ENCODE data around the gene HFE. TPM values are rescaled to one million over a fixed set of nuclear protein-coding genes. Genes with fewer than 3 reads are reported as not detected.

The HFE gene
- total and polyA plus RNA-seq, 2 of the 13 experiments (the other 11 are each of a cell fraction or from before 2014, with no cell fraction given) = 3.7 to 6.3 TPM

DNA sequence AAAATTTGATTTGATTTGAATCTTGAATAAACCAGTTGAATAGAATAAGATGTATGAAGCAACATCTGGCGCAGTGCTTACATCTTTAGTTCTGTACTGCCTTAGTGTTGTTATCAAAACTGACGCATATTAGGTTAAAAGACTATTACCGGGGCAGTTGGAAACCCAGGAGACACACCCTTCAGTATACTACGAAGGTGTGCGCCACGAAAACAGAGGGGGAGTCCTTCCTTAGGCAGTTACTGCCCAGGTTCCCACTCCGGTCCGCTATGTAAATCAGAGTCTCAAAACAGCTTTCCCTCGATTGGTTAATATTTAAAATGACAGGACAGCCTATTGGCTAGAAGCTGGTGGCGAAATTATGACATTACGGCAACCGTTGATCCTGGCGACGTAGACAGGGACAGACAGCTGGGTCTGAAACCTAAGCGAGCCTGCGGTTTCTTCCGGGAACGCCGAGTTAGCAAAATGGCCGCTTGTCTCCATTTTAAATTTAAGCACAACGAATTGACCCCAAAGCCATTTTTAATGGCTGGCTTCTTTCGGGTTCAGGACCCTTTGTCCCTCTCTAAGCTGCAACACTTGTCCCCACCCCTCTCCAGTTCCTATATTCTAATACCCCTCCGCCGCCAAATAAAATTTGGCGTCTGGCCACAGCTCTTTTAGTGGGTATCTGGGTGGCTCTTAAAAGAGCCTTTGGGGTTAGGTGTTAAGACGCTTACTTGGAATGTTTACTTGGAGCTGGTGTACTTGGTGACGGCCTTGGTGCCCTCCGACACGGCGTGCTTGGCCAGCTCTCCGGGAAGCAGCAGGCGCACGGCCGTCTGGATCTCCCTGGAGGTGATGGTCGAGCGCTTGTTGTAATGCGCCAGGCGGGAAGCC, 35.8 kb downstream of the HFE start:
- intact Hi-C loops (cut with micrococcal nuclease; ENCODE audit: unreplicated experiment) (loop anchor here (1.0 to 5.0 kb wide), 4 partner anchors 19 to 1714 kb away; a partner anchor contains a TSS), in situ Hi-C loops (cut with HindIII; ENCODE audit: extremely low pct_ligation_motif_present, low pct_unique_long_range_greater_than_20kb) (loop anchor here (5.0 kb wide), 2 partner anchors 34 to 74 kb away; a partner anchor contains a TSS)
- DNase-seq (ENCODE audit: low spot score) = peak; percentile 100
- BruUV-seq (replicated peaks) = TSS peak; percentile 90
- ATAC-seq = peak; percentile 71
- H3K4me2 ChIP-seq (ENCODE audit: low read depth, low read length) = peak overlapping the region; percentile 82
- H4K20me1 ChIP-seq (ENCODE audit: insufficient read depth, low read length) = peaks cover 20% of the 10 kb centered on the region
- H2AFZ ChIP-seq (ENCODE audit: low read length) = no peak overlapping the region
- peaks cover 61% of the 10 kb centered on the region for H3K4me1 ChIP-seq (ENCODE audit: insufficient read depth, low read length)
- CTCF ChIA-PET (ENCODE audit: low intra/inter-chr PET ratio, low total read pairs) = no interaction called here
- H3K79me2 ChIP-seq (ENCODE audit: insufficient read depth, low read length) = peaks cover 35% of the 10 kb centered on the region
- peak; percentile 52 for FAIRE-seq
- no peaks in the 10 kb centered on the region for H3K9me3 ChIP-seq (ENCODE audit: low read length)
- WGBS (ENCODE audit: low lambda C conversion rate) = under 1% methylated on average over 36 of the region's 38 CpGs
- H3K27ac ChIP-seq (ENCODE audit: extremely low read length, insufficient read depth, low read length) = peak overlapping the region; percentile 93
- peaks cover 0 to 2% of the 10 kb centered on the region in 2 experiments; a peak in 2 of 5 replicates for H3K36me3 ChIP-seq (replicated peaks in 1 of 2; ENCODE audit: control insufficient read depth in 1 of 2, insufficient read depth in 2 of 2, low read length in 2 of 2)
- POLR2A ChIA-PET = interaction anchor here (0.6 to 6.4 kb wide), 52 partner anchors 9 to 1770 kb away, joined by 3 to 621 read pairs (median 6); partner anchors contain the start of genes HFE, HMGN4 and ZNF184
- peak overlapping the region; percentile 92 for H3K9ac ChIP-seq (ENCODE audit: insufficient read depth, low read depth, low read length)
- H3K4me3 ChIP-seq (replicated peaks in 1 of 3; ENCODE audit: insufficient read depth in 1 of 3, low read depth in 2 of 3, low read length in 3 of 3) = peak overlapping the region; percentile 73 to 99 (median 83)
- H3K27me3 ChIP-seq (ENCODE audit: control insufficient read depth in 1 of 2, insufficient read depth in 2 of 2, low read length in 2 of 2) = no peaks in the 10 kb centered on the region; a peak in 2 of 5 replicates
- TF ChIP-seq RARG (CRISPR knock-in tag; IDR thresholded peaks at IDR 0.05; ENCODE audit: low read depth) (no peak), CBX5 (CRISPR knock-in tag; IDR thresholded peaks at IDR 0.05; ENCODE audit: borderline replicate concordance) (no peak), ELF1 (CRISPR knock-in tag; IDR thresholded peaks at IDR 0.05) (peak; percentile 81), XRCC5 (optimal IDR thresholded peaks at IDR 0.05; ENCODE audit: low read length) (no peak), ZNF580 (CRISPR knock-in tag; IDR thresholded peaks at IDR 0.05; ENCODE audit: borderline replicate concordance, low read depth) (peak; percentile 88), SMAD9 (CRISPR knock-in tag; IDR thresholded peaks at IDR 0.05) (no peak; the same call in 1 of the 2 replicates), ZNF383 (CRISPR knock-in tag; IDR thresholded peaks at IDR 0.05; ENCODE audit: borderline replicate concordance) (no peak), PRPF4 (IDR thresholded peaks at IDR 0.05; ENCODE audit: low read depth, low read length, poor library complexity, severe bottlenecking) (no peak), ZNF639 (CRISPR knock-in tag; conservative IDR thresholded peaks at IDR 0.05) (0 out of 2 replicates have a peak, but pooled peaks have one; percentile 49), SOX5 (CRISPR knock-in tag; IDR thresholded peaks at IDR 0.05; ENCODE audit: borderline replicate concordance) (peak; percentile 80; the same call in 1 of the 2 replicates), ONECUT2 (CRISPR knock-in tag; IDR thresholded peaks at IDR 0.05) (no peak), ATM (IDR thresholded peaks at IDR 0.05; ENCODE audit: borderline replicate concordance) (no peak; the same call in 1 of the 2 replicates), HNF4G (IDR thresholded peaks at IDR 0.05; ENCODE audit: borderline replicate concordance, low read depth, low read length) (peak; percentile 8; the same call in 1 of the 2 replicates), HNF4G (CRISPR knock-in tag; IDR thresholded peaks at IDR 0.05; ENCODE audit: borderline replicate concordance, low read depth) (no peak), KLF16 (CRISPR knock-in tag; IDR thresholded peaks at IDR 0.05) (peak in 1 of 2 experiments; percentile 98; a peak in 2 of 4 replicates)
- TF ChIP-seq, protein P1, sequence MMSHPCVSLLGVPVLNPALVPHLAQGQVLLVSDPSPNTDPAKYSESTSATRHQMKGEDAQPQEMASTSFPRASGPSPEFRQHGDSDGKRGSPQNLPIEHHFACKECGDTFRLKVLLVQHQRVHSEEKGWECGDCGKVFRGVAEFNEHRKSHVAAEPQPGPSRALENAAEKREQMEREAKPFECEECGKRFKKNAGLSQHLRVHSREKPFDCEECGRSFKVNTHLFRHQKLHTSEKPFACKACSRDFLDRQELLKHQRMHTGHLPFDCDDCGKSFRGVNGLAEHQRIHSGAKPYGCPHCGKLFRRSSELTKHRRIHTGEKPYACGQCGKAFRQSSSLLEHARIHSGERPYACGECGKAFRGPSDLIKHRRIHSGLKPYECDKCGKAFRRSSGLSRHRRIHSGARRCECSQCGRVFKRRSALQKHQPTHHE (CRISPR knock-in tag; IDR thresholded peaks at IDR 0.05; ENCODE audit: borderline replicate concordance) = no peak
- TF ChIP-seq, protein P2, sequence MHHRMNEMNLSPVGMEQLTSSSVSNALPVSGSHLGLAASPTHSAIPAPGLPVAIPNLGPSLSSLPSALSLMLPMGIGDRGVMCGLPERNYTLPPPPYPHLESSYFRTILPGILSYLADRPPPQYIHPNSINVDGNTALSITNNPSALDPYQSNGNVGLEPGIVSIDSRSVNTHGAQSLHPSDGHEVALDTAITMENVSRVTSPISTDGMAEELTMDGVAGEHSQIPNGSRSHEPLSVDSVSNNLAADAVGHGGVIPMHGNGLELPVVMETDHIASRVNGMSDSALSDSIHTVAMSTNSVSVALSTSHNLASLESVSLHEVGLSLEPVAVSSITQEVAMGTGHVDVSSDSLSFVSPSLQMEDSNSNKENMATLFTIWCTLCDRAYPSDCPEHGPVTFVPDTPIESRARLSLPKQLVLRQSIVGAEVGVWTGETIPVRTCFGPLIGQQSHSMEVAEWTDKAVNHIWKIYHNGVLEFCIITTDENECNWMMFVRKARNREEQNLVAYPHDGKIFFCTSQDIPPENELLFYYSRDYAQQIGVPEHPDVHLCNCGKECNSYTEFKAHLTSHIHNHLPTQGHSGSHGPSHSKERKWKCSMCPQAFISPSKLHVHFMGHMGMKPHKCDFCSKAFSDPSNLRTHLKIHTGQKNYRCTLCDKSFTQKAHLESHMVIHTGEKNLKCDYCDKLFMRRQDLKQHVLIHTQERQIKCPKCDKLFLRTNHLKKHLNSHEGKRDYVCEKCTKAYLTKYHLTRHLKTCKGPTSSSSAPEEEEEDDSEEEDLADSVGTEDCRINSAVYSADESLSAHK (CRISPR knock-in tag; IDR thresholded peaks at IDR 0.05; ENCODE audit: borderline replicate concordance) = 0 out of 2 replicates have a peak, but pooled peaks have one; percentile 13
